Neural progenitor cell (in vitro differentiated cells): ENCODE measurements around the gene CEBPA.

Source experiments
- CTCF ChIP-seq: fragments of 200-600 bp; sonication (generic); IDR thresholded peaks from 2 replicates; pipeline ENCODE4 v1.5.1; 2017; ENCODE audit warnings: antibody characterized with exemption, mild to moderate bottlenecking
- EZH2 ChIP-seq: fragments of 200-600 bp; sonication (generic); IDR thresholded peaks from 2 replicates; pipeline ENCODE4 v1.6.1; 2017; ENCODE audit warnings: antibody characterized with exemption, mild to moderate bottlenecking, moderate library complexity

GRCh38 chr19:33271246-33272021 is 30.9 kb downstream of the CEBPA start:
- TF ChIP-seq CTCF, result no peak
- no peak for TF ChIP-seq EZH2
